ENCODE results near the gene DIO3.

- TF ChIP-seq EZH2 (IDR thresholded peaks at IDR 0.05; ENCODE audit: low read depth) (no peak), CTCF (conservative IDR thresholded peaks at IDR 0.05) (no peak)
Observed at GRCh38 chr14:101556131-101556530, 5.2 kb upstream of the DIO3 start.
